GM23248 (cell line): ENCODE data around the gene MEGF11.

Source experiments
- EZH2 ChIP-seq: fragments of 200-600 bp; sonication (generic); IDR thresholded peaks from 2 replicates; pipeline ENCODE4 v1.6.1; 2018; ENCODE audit warnings: antibody characterized with exemption, mild to moderate bottlenecking; ENCODE audit not compliant: insufficient read depth, poor library complexity, severe bottlenecking
- EZH2phosphoT487 ChIP-seq: fragments of 200-600 bp; sonication (generic); IDR thresholded peaks from 2 replicates; pipeline ENCODE4 v1.6.1; 2018; ENCODE audit warnings: antibody characterized with exemption, moderate library complexity, mild to moderate bottlenecking, low read depth; ENCODE audit not compliant: insufficient read depth

DNA sequence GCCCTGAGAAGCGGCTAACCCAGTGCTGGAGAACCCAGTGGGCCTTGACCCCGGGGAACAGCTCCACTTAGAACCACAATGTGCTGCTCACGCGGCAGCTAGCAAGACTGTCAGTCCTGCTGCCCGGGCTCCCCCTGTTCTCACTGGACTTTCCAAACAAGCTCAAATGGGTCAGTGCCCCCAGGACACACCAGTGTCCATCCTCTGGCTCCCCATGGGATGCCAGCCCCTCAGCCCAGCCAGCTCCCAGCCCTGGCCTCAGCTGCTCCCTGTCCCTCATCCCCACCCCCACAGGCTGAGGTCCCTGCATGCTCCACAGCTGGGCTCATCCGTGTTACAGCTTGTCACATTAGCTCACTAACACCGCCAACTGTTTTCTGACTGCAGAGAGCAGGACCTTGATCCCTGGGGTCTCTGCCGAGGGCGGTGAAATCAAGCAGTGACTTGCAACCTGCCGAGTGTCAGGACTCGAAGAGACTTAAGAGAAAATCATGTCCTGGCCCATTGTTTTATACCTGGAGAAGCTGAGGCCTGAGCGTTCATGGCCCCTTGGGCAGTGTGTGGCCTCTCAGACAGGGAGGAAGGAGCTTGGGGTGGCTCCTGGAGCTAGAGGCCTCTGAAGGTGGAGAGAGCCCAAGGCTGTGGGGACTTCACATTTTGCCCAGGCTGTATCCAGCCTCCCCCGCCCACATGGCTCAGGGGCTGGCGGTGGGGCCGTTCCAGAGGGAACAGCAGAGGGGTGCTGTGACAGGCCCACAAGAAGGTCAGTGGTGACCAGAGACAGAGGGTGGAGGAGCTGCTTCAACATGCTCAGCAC is 157.5 kb downstream of the MEGF11 start:
- TF ChIP-seq EZH2 (no peak), EZH2phosphoT487 (no peak)
